Transverse colon (tissue), 3 donors: Measurements from ENCODE around the gene SERPINB6.
A peak's percentile ranks its signal among the peaks of the same experiment; 100 is the strongest.

Experiments used
- CTCF ChIP-seq, 5 experiments: fragments of 200-600 bp in 3 of 5; fragments of 450-650 bp in 2 of 5; sonication (generic) in 3 of 5; IDR thresholded peaks; 1 replicate in 2 of 5; 2 replicates in 3 of 5; pipeline ENCODE4 v1.5.1; 2016 to 2017; ENCODE audit warnings: antibody characterized with exemption in 5 of 5, inconsistent platforms in 3 of 5, mild to moderate bottlenecking in 2 of 5, moderate library complexity in 1 of 5
- POLR2A ChIP-seq: fragments of 450-650 bp; IDR thresholded peaks from one replicate; pipeline ENCODE4 v1.6.1; 2016; ENCODE audit warnings: antibody characterized with exemption, mild to moderate bottlenecking, moderate library complexity

GRCh38 chr6:2938632-2939083 lies 32.7 kb downstream of the SERPINB6 start:
- TF ChIP-seq CTCF (IDR thresholded peaks at IDR 0.05) (peak; percentile 23 to 55 (median 49)), POLR2A (no peak)
